Stimulated activated memory B cell treated with anti-CD40 and anti-IgM and Interleukin-4, amounts not matched to agents 10 μg/mL and 1 μg/mL and 100 μg/mL, for 72 hours (primary cell): Measurements from ENCODE around the gene NCKIPSD.

Experiments used
- ATAC-seq: fragments of 150-1000 bp; cut with Tn5 transposase; 2 replicates; pipeline ENCODE4 v1.10.0; 2021
- H3K27ac Mint-ChIP-seq: one replicate; pipeline ENCODE4 v1.8.0; 2022; ENCODE audit warnings: mild to moderate bottlenecking, mixed read lengths
- H3K27me3 Mint-ChIP-seq: one replicate; pipeline ENCODE4 v1.8.0; 2022; ENCODE audit warnings: mixed read lengths
- H3K36me3 Mint-ChIP-seq: one replicate; pipeline ENCODE4 v1.8.0; 2022; ENCODE audit warnings: mixed read lengths
- H3K4me1 Mint-ChIP-seq: one replicate; pipeline ENCODE4 v1.8.0; 2022; ENCODE audit warnings: mixed read lengths
- H3K4me3 Mint-ChIP-seq: one replicate; pipeline ENCODE4 v1.8.0; 2022; ENCODE audit warnings: mild to moderate bottlenecking, moderate library complexity, mixed read lengths
- H3K9me3 Mint-ChIP-seq: one replicate; pipeline ENCODE4 v1.8.0; 2022; ENCODE audit warnings: mixed read lengths

The NCKIPSD gene

DNA sequence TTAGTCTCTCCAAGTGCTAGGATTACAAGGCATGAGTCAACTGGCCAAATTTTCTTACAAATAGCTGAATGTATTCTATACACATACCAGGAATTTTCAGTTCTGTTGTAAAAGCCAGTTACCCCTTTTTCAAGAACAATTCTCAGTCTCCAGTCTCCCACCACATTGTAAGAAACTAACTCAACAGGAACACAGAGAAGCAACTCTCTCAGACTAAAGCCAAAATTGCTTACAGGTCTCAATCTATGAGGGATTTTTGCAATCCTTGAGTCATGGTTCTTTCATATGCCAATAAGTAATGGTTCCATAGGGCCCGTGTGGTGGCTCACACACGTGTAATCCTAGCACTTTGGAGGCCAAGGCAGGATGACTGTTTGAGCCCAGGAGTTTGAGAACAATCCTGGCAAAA, 22.8 kb upstream of the NCKIPSD start:
- H3K4me1 Mint-ChIP-seq, result peaks cover 45% of the 10 kb centered on the region
- no peaks in the 10 kb centered on the region for H3K9me3 Mint-ChIP-seq
- no peak overlapping the region for H3K4me3 Mint-ChIP-seq
- peaks cover 23% of the 10 kb centered on the region for H3K36me3 Mint-ChIP-seq
- H3K27ac Mint-ChIP-seq, result peak overlapping the region; percentile 63
- no peak for ATAC-seq
- no peaks in the 10 kb centered on the region for H3K27me3 Mint-ChIP-seq

GRCh38 chr3:48707157-48707556, 21.4 kb upstream of the NCKIPSD start:
- Mint-ChIP-seq H3K9me3 (no peaks in the 10 kb centered on the region), H3K36me3 (peaks cover 31% of the 10 kb centered on the region), H3K27me3 (no peaks in the 10 kb centered on the region), H3K27ac (no peak overlapping the region), H3K4me1 (peaks cover 47% of the 10 kb centered on the region), H3K4me3 (no peak overlapping the region)
- no peak for ATAC-seq

GRCh38 chr3:48702320-48702920, 16.7 kb upstream of the NCKIPSD start:
- peaks cover 24% of the 10 kb centered on the region for H3K4me1 Mint-ChIP-seq
- H3K4me3 Mint-ChIP-seq, result no peak overlapping the region
- no peaks in the 10 kb centered on the region for H3K9me3 Mint-ChIP-seq
- no peaks in the 10 kb centered on the region for H3K27me3 Mint-ChIP-seq
- peaks cover 30% of the 10 kb centered on the region for H3K36me3 Mint-ChIP-seq
- H3K27ac Mint-ChIP-seq, result no peak overlapping the region
- ATAC-seq, result no peak

GRCh38 chr3:48700731-48701405, 15.2 kb upstream of the NCKIPSD start:
- no peaks in the 10 kb centered on the region for H3K9me3 Mint-ChIP-seq
- H3K4me1 Mint-ChIP-seq, result peaks cover 17% of the 10 kb centered on the region
- H3K27ac Mint-ChIP-seq, result peak overlapping the region; percentile 30

DNA sequence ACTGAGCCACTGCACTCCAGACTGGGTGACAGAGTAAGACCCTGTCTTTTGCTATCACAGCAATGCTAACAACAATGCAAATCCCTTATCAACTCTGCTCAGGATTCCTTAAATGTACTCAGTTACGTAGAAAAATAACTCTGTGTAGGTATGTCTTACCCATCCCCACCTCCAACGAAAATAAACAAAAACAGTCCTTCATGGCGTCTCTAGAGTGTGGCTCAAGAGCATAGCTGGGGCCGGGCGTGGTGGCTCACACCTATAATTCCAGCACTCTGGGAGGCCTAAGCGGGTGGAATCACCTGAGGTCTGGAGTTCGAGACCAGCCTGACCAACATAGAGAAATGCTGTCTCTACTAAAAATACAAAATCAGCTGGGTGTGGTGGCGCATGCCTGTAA, 13.2 kb upstream of the NCKIPSD start:
- ATAC-seq, result no peak
- H3K27me3 Mint-ChIP-seq, result no peaks in the 10 kb centered on the region
- no peak overlapping the region for H3K27ac Mint-ChIP-seq
- peaks cover 18% of the 10 kb centered on the region for H3K4me1 Mint-ChIP-seq
- no peak overlapping the region for H3K4me3 Mint-ChIP-seq
- H3K9me3 Mint-ChIP-seq, result no peaks in the 10 kb centered on the region
- peaks cover 30% of the 10 kb centered on the region for H3K36me3 Mint-ChIP-seq

More at GRCh38 chr3:48700731-48701405, 15.2 kb upstream of the NCKIPSD start:
- no peak for ATAC-seq
- no peaks in the 10 kb centered on the region for H3K27me3 Mint-ChIP-seq
- H3K4me3 Mint-ChIP-seq, result no peak overlapping the region
- peaks cover 25% of the 10 kb centered on the region for H3K36me3 Mint-ChIP-seq

DNA sequence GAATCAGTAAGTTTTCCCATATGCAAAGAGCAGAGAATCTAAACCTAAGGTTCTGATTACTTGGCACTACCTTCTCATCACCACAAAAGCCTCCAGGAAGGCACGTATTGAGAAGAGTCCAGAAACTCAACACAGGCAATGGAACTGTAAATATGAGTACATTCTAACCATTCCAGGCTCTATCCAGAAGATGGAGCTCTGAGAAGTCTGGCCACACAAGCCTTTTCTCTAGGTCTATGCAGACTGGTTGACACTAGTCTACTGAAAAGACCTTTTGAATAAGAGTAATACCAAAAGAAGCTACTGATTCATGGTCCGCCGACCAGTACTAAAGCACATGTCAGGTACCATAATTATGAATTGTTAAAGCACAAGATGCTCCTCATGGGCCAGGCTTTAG, 12.2 kb upstream of the NCKIPSD start:
- Mint-ChIP-seq H3K36me3 (peaks cover 39% of the 10 kb centered on the region), H3K27ac (no peak overlapping the region), H3K4me1 (peaks cover 15% of the 10 kb centered on the region), H3K27me3 (no peaks in the 10 kb centered on the region), H3K9me3 (no peaks in the 10 kb centered on the region), H3K4me3 (no peak overlapping the region)
- ATAC-seq, result no peak

- Mint-ChIP-seq H3K36me3 (peaks cover 35% of the 10 kb centered on the region), H3K4me3 (no peak overlapping the region), H3K9me3 (no peaks in the 10 kb centered on the region), H3K27ac (no peak overlapping the region), H3K27me3 (no peaks in the 10 kb centered on the region), H3K4me1 (peaks cover 6% of the 10 kb centered on the region)
- no peak for ATAC-seq
Observed at GRCh38 chr3:48696601-48697000, 10.9 kb upstream of the NCKIPSD start.

DNA sequence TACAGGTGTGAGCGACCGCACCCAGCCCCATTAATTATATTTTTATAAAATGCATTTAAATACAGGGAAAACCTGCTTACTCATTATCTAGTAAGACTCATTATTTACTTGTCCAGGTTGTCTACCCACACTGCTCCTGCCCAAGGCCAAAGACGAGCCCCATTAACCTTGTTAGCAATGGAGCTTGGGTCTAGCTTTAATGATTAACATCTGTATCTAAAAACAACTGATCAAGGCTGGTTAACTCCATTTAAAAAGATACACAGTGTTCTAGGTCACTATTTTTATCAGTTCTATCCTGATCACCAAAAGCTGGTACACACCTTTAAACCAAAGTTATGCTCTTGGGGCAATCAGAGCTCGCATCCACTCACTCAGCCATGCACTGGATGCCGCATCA, 10.4 kb upstream of the NCKIPSD start:
- ATAC-seq, result no peak
- peaks cover 38% of the 10 kb centered on the region for H3K36me3 Mint-ChIP-seq
- H3K27me3 Mint-ChIP-seq, result no peaks in the 10 kb centered on the region
- H3K4me3 Mint-ChIP-seq, result no peak overlapping the region
- H3K27ac Mint-ChIP-seq, result no peak overlapping the region
- H3K9me3 Mint-ChIP-seq, result no peaks in the 10 kb centered on the region
- H3K4me1 Mint-ChIP-seq, result peaks cover 6% of the 10 kb centered on the region

GRCh38 chr3:48695393-48695753, 9.7 kb upstream of the NCKIPSD start:
- Mint-ChIP-seq H3K27ac (no peak overlapping the region), H3K36me3 (peaks cover 43% of the 10 kb centered on the region), H3K4me1 (peaks cover 6% of the 10 kb centered on the region), H3K4me3 (no peak overlapping the region), H3K9me3 (no peaks in the 10 kb centered on the region), H3K27me3 (no peaks in the 10 kb centered on the region)
- no peak for ATAC-seq

DNA sequence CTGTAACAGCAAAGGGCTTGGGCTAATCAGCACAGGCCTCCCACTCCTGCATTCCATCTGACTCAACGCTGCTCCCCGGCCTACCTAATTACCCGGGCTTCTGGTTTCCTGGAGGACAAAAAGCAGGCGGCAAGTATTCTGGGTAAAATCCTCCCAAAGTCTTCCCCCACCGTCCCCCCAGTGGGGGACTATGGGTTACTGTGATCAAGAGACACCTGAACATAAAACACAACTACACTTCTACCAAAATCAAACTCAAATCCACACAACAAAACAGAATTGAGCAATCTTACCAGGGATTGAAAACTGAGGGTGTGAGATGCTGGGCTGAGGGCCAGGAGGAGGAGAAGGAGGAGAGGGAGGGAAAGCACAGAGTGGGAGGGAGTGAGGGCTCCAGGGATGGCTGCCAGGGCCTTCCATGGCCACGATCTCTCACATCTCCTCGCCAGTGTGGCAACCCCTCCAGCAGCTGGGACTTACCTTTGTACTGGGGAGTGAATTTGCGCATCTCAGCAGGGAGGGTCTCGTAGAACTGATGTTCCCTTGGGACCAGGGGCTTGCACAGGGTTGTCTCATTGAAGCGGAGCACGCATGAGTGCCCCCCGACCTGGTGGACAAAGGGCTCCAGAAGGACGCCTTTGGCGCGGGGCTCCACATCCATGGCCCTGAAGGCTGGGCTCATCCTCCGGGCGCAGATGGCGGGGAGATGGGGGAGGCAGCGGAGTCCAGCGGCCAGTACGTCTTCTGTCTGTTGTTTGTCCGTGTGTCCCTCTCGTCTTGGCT, 9.1 kb upstream of the NCKIPSD start:
- no peak for ATAC-seq
- Mint-ChIP-seq H3K27ac (no peak overlapping the region), H3K27me3 (no peaks in the 10 kb centered on the region), H3K4me1 (peaks cover 6% of the 10 kb centered on the region), H3K9me3 (no peaks in the 10 kb centered on the region), H3K4me3 (no peak overlapping the region), H3K36me3 (peaks cover 46% of the 10 kb centered on the region)

DNA sequence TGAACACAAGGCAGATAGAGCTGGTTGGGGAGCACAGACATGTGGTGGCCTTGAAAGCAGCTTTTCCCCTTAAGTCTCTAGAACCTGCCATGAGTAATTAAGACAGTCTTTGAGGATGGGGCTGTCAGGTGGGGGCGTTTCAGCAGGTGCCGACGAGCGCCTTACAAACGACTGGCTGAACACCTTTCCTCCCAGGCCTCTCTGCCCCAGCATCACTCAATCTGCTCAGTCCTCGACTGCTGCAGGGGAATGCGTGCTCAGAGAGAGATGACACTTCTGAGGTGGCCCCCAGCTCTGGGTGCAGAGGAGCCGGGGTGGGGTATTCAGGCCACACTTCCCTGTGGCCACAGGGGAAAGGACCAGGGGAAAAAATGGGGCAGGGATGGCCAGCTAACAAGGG, 8.1 kb upstream of the NCKIPSD start:
- H3K27me3 Mint-ChIP-seq, result no peaks in the 10 kb centered on the region
- peaks cover 39% of the 10 kb centered on the region for H3K36me3 Mint-ChIP-seq
- H3K9me3 Mint-ChIP-seq, result no peaks in the 10 kb centered on the region
- H3K4me3 Mint-ChIP-seq, result no peak overlapping the region
- no peak for ATAC-seq
- H3K4me1 Mint-ChIP-seq, result peaks cover 6% of the 10 kb centered on the region
- H3K27ac Mint-ChIP-seq, result no peak overlapping the region

GRCh38 chr3:48692551-48692950, 6.8 kb upstream of the NCKIPSD start:
- H3K27me3 Mint-ChIP-seq, result no peaks in the 10 kb centered on the region
- no peak for ATAC-seq
- H3K4me1 Mint-ChIP-seq, result peaks cover 6% of the 10 kb centered on the region
- H3K36me3 Mint-ChIP-seq, result peaks cover 49% of the 10 kb centered on the region
- no peaks in the 10 kb centered on the region for H3K9me3 Mint-ChIP-seq
- H3K4me3 Mint-ChIP-seq, result no peak overlapping the region
- no peak overlapping the region for H3K27ac Mint-ChIP-seq

DNA sequence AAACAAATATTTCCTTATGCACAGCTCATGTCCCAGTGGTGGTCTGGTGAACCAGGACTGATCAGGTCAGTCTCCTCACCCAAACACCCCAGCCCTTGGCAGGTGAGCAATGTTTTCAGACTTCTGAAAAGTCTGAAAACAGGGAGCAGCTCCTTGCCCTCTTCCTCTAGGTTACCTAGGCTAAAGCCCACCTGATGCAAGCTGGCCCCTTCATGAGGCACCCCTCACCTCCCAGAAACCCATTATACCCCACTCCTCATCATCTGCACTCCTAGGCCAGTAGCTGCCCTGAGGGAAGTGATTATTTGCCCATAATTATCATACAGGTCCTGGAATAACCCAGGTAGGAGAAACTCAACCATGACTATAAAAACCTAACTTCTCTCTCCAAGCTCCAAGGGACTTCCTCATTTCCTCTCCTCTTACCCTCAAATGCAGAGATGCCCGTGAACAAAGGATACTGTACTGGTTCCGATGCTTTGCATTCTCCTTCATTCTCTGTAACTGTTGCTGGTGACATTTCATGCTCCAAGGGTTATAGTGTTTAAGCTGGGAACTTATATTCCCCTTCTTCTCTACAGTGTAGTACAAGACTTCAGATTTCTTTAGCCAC, 5.2 kb upstream of the NCKIPSD start:
- Mint-ChIP-seq H3K27me3 (no peaks in the 10 kb centered on the region), H3K36me3 (peaks cover 50% of the 10 kb centered on the region), H3K4me1 (peaks cover 15% of the 10 kb centered on the region), H3K4me3 (no peak overlapping the region), H3K9me3 (no peaks in the 10 kb centered on the region), H3K27ac (no peak overlapping the region)
- ATAC-seq, result no peak

- H3K27me3 Mint-ChIP-seq, result no peaks in the 10 kb centered on the region
- no peak for ATAC-seq
- peaks cover 17% of the 10 kb centered on the region for H3K4me1 Mint-ChIP-seq
- H3K27ac Mint-ChIP-seq, result no peak overlapping the region
- H3K4me3 Mint-ChIP-seq, result no peak overlapping the region
- peaks cover 41% of the 10 kb centered on the region for H3K36me3 Mint-ChIP-seq
- no peaks in the 10 kb centered on the region for H3K9me3 Mint-ChIP-seq
Observed at GRCh38 chr3:48689384-48689783, 3.7 kb upstream of the NCKIPSD start.

GRCh38 chr3:48688737-48689075, 3.0 kb upstream of the NCKIPSD start:
- H3K4me1 Mint-ChIP-seq, result peaks cover 24% of the 10 kb centered on the region
- ATAC-seq, result no peak
- no peak overlapping the region for H3K27ac Mint-ChIP-seq
- peaks cover 38% of the 10 kb centered on the region for H3K36me3 Mint-ChIP-seq
- H3K9me3 Mint-ChIP-seq, result no peaks in the 10 kb centered on the region
- no peak overlapping the region for H3K4me3 Mint-ChIP-seq
- no peaks in the 10 kb centered on the region for H3K27me3 Mint-ChIP-seq
